Body of pancreas (tissue), 4 donors: ENCODE measurements around the gene ULK4.

Source experiments
- POLR2A ChIP-seq, 3 donors: fragments of 450-650 bp; IDR thresholded peaks; one replicate each; pipeline ENCODE4 v1.6.1; 2016; ENCODE audit warnings: antibody characterized with exemption in 3 of 3, mild to moderate bottlenecking in 2 of 3
- TF ChIP-seq, protein P1 (sequence below), 7 experiments: fragments of 450-650 bp in 4 of 7; fragments of 200-600 bp in 3 of 7; sonication (generic) in 3 of 7; IDR thresholded peaks; one replicate each; pipeline ENCODE4 v1.5.1; 2016 to 2019; ENCODE audit warnings: antibody characterized with exemption in 7 of 7

DNA sequence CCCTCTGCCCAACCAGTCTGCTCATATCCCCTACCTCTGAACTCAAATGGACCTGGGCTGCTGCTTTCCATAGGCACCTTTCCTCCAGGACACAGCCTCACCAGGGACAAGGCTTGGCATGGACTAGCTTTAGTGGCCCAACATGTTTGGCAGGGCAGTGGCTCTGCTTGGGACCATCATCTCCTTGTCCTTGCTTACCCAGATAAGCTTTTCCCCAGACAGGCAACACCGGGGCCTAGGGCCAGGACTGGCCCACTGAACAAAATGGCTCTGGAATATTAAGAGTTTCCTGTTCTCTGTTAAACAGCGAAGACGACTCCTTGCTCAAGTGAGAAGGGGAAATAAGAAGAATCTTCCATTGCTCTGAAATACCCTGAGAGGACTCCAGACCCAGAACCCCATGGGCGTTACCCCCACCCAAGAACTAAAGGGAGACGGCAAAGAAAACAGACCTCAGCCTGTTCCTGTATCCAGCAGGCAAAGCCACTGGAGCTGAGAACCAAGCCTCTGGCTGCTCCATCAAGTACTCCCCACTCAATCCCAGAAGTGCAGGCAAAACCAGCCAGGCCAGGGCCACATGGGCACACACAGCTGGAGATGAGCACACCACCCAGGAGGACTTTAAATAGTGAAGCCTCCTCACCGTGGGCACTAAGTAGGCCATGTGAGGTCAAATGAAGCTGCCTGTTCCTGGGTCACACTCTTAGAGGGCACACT, 717.1 kb downstream of the ULK4 start:
- TF ChIP-seq, protein P1, sequence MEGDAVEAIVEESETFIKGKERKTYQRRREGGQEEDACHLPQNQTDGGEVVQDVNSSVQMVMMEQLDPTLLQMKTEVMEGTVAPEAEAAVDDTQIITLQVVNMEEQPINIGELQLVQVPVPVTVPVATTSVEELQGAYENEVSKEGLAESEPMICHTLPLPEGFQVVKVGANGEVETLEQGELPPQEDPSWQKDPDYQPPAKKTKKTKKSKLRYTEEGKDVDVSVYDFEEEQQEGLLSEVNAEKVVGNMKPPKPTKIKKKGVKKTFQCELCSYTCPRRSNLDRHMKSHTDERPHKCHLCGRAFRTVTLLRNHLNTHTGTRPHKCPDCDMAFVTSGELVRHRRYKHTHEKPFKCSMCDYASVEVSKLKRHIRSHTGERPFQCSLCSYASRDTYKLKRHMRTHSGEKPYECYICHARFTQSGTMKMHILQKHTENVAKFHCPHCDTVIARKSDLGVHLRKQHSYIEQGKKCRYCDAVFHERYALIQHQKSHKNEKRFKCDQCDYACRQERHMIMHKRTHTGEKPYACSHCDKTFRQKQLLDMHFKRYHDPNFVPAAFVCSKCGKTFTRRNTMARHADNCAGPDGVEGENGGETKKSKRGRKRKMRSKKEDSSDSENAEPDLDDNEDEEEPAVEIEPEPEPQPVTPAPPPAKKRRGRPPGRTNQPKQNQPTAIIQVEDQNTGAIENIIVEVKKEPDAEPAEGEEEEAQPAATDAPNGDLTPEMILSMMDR (IDR thresholded peaks at IDR 0.05), result no peak
- TF ChIP-seq POLR2A (IDR thresholded peaks at IDR 0.05), result no peak
